GM23248 (cell line): ENCODE data around the gene IQCB1.
"Not testable (repeated sequence)": the region's sequence is repeated elsewhere in the genome, so short reads cannot be mapped to it uniquely, and the experiment has no call there.

Experiments used
- EZH2 ChIP-seq: fragments of 200-600 bp; sonication (generic); IDR thresholded peaks from 2 replicates; pipeline ENCODE4 v1.6.1; 2018; ENCODE audit warnings: antibody characterized with exemption, mild to moderate bottlenecking; ENCODE audit not compliant: insufficient read depth, poor library complexity, severe bottlenecking
- EZH2phosphoT487 ChIP-seq: fragments of 200-600 bp; sonication (generic); IDR thresholded peaks from 2 replicates; pipeline ENCODE4 v1.6.1; 2018; ENCODE audit warnings: antibody characterized with exemption, moderate library complexity, mild to moderate bottlenecking, low read depth; ENCODE audit not compliant: insufficient read depth

GRCh38 chr3:121743106-121743505, 91.8 kb downstream of the IQCB1 start:
- not testable (repeated sequence) for TF ChIP-seq EZH2phosphoT487, EZH2
